ENCODE measurements around the gene DAGLA. TPM values are rescaled to one million over a fixed set of nuclear protein-coding genes. Genes with fewer than 3 reads are reported as not detected.

DAGLA gene
- total RNA-seq, 1 experiment from 2014 or later = 10.9 TPM

DNA sequence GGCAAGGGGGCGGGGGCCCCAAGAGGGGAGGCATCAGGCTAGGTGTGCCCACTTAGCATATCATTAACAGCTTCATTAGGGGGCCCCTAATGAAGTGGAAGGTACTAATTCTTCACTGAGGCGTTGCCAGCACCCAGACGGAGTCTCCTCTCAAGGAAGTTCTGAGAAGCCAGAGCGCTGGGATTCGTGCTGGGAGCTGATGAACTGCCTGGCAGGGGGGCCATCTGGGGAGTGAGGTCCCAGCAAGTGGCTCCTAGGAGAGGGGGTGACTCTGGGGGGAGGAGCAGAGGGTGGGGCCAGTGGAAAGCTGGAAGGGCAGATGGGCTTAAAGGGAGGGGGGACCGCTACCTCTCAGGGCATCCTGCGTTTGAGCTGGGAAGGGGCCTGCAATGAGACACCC lies 29.8 kb downstream of the DAGLA start:
- ChIA-PET CTCF (interaction anchor here (1.4 kb wide), 1 partner anchor 23 kb away, joined by 6 read pairs; no protein-coding TSS in a partner anchor), POLR2A (ENCODE audit: low non-redundant PET) (no interaction called here)
- no TSS peak for BruUV-seq (replicated peaks)

GRCh38 chr11:61711037-61711436 lies 30.8 kb downstream of the DAGLA start:
- Histone ChIP-seq H3K27ac (ENCODE audit: low read depth, low read length, poor library complexity, severe bottlenecking) (no peak overlapping the region), H3K9me3 (ENCODE audit: low read depth, low read length, poor library complexity, severe bottlenecking) (no peaks in the 10 kb centered on the region), H3K27me3 (replicated peaks; ENCODE audit: insufficient read depth, low read depth, low read length, poor library complexity) (no peaks in the 10 kb centered on the region), H3K36me3 (ENCODE audit: insufficient read depth, low read length, poor library complexity, severe bottlenecking) (no peaks in the 10 kb centered on the region), H3K4me3 (ENCODE audit: low read depth, low read length, poor library complexity, severe bottlenecking) (no peak overlapping the region), H3K4me1 (ENCODE audit: insufficient read depth, low read length, poor library complexity, severe bottlenecking) (peaks cover 12% of the 10 kb centered on the region)
- no TSS peak for BruUV-seq (replicated peaks)
- intact Hi-C loops (cut with micrococcal nuclease; ENCODE audit: unreplicated experiment) = no loop called here
- ChIA-PET POLR2A (ENCODE audit: low non-redundant PET) (no interaction called here), CTCF (no interaction called here)
- no peak for TF ChIP-seq EZH2 (IDR thresholded peaks at IDR 0.05; ENCODE audit: borderline replicate concordance, low read depth, low read length, poor library complexity, severe bottlenecking)
- no peak for TF ChIP-seq CTCF (conservative IDR thresholded peaks at IDR 0.05; ENCODE audit: low read depth, low read length)
- DNase-seq (ENCODE audit: low spot score) = no peak

More for the DNA sequence above, 29.8 kb downstream of the DAGLA start:
- Histone ChIP-seq H3K4me1 (ENCODE audit: insufficient read depth, low read length, poor library complexity, severe bottlenecking) (peaks cover 12% of the 10 kb centered on the region), H3K36me3 (ENCODE audit: insufficient read depth, low read length, poor library complexity, severe bottlenecking) (no peaks in the 10 kb centered on the region), H3K9me3 (ENCODE audit: low read depth, low read length, poor library complexity, severe bottlenecking) (no peaks in the 10 kb centered on the region), H3K27me3 (replicated peaks; ENCODE audit: insufficient read depth, low read depth, low read length, poor library complexity) (no peaks in the 10 kb centered on the region), H3K27ac (ENCODE audit: low read depth, low read length, poor library complexity, severe bottlenecking) (peak overlapping the region; percentile 43), H3K4me3 (ENCODE audit: low read depth, low read length, poor library complexity, severe bottlenecking) (no peak overlapping the region)
- no peak for DNase-seq (ENCODE audit: low spot score)
- intact Hi-C loops (cut with micrococcal nuclease; ENCODE audit: unreplicated experiment) = no loop called here
- no peak for TF ChIP-seq EZH2 (IDR thresholded peaks at IDR 0.05; ENCODE audit: borderline replicate concordance, low read depth, low read length, poor library complexity, severe bottlenecking)
- TF ChIP-seq CTCF (conservative IDR thresholded peaks at IDR 0.05; ENCODE audit: low read depth, low read length) = no peak

- no TSS peak for BruUV-seq (replicated peaks)
- POLR2A ChIA-PET (ENCODE audit: low non-redundant PET) = no interaction called here
Observed at GRCh38 chr11:61711498-61711897, 31.3 kb downstream of the DAGLA start.

More at GRCh38 chr11:61711498-61711897, 31.3 kb downstream of the DAGLA start:
- no peak for DNase-seq (ENCODE audit: low spot score)
- Histone ChIP-seq H3K36me3 (ENCODE audit: insufficient read depth, low read length, poor library complexity, severe bottlenecking) (no peaks in the 10 kb centered on the region), H3K27ac (ENCODE audit: low read depth, low read length, poor library complexity, severe bottlenecking) (no peak overlapping the region), H3K27me3 (replicated peaks; ENCODE audit: insufficient read depth, low read depth, low read length, poor library complexity) (no peaks in the 10 kb centered on the region), H3K9me3 (ENCODE audit: low read depth, low read length, poor library complexity, severe bottlenecking) (no peaks in the 10 kb centered on the region), H3K4me1 (ENCODE audit: insufficient read depth, low read length, poor library complexity, severe bottlenecking) (peaks cover 12% of the 10 kb centered on the region), H3K4me3 (ENCODE audit: low read depth, low read length, poor library complexity, severe bottlenecking) (no peak overlapping the region)
- TF ChIP-seq EZH2 (IDR thresholded peaks at IDR 0.05; ENCODE audit: borderline replicate concordance, low read depth, low read length, poor library complexity, severe bottlenecking) (no peak), CTCF (conservative IDR thresholded peaks at IDR 0.05; ENCODE audit: low read depth, low read length) (no peak)
- intact Hi-C loops (cut with micrococcal nuclease; ENCODE audit: unreplicated experiment) = no loop called here
- CTCF ChIA-PET = no interaction called here
